Loucy (cell line): ENCODE data around the gene TMTC2.

Experiments
- H2AFZ ChIP-seq: fragments of 200-600 bp; sonication (generic); 2 replicates; pipeline ENCODE4 v1.6.0; 2016; ENCODE audit warnings: antibody characterized with exemption, mild to moderate bottlenecking, low read length, moderate library complexity
- H3F3A ChIP-seq: fragments of 200-600 bp; 2 replicates; pipeline ENCODE4 v1.6.0; 2016; ENCODE audit warnings: antibody characterized with exemption, low read depth, mild to moderate bottlenecking
- H3K27me3 ChIP-seq: fragments of 200-600 bp; sonication (generic); 2 replicates; pipeline ENCODE4 v1.6.1; 2014; ENCODE audit warnings: low read length, mild to moderate bottlenecking; ENCODE audit not compliant: insufficient read depth, poor library complexity, severe bottlenecking
- H3K36me3 ChIP-seq: fragments of 200-600 bp; sonication (generic); 2 replicates; pipeline ENCODE4 v1.6.1; 2016; ENCODE audit warnings: low read length; ENCODE audit not compliant: insufficient read depth
- H3K4me1 ChIP-seq: fragments of 200-600 bp; sonication (generic); 2 replicates; pipeline ENCODE4 v1.5.1; 2014; ENCODE audit warnings: low read length, mild to moderate bottlenecking; ENCODE audit not compliant: insufficient read depth, poor library complexity, severe bottlenecking
- H3K4me2 ChIP-seq: fragments of 200-600 bp; sonication (generic); 2 replicates; pipeline ENCODE4 v1.6.0; 2014; ENCODE audit warnings: antibody characterized with exemption, low read length, low read depth, mild to moderate bottlenecking; ENCODE audit not compliant: poor library complexity, severe bottlenecking
- H3K4me3 ChIP-seq: fragments of 200-600 bp; sonication (generic); 2 replicates; pipeline ENCODE4 v1.5.1; 2014; ENCODE audit warnings: low read length, mild to moderate bottlenecking, mixed read lengths; ENCODE audit not compliant: poor library complexity, severe bottlenecking
- H3K79me2 ChIP-seq: fragments of 200-600 bp; sonication (generic); 2 replicates; pipeline ENCODE4 v1.6.1; 2014; ENCODE audit warnings: low read length; ENCODE audit not compliant: insufficient read depth
- H3K9ac ChIP-seq: fragments of 200-600 bp; sonication (generic); 2 replicates; pipeline ENCODE4 v1.6.0; 2014; ENCODE audit warnings: mild to moderate bottlenecking, low read depth, low read length, moderate library complexity; ENCODE audit not compliant: poor library complexity, severe bottlenecking
- H3K9me2 ChIP-seq: fragments of 200-600 bp; sonication (generic); replicated peaks from 2 replicates; pipeline ENCODE4 v1.6.1; 2016; ENCODE audit warnings: low read depth, low read length, mixed read lengths
- H3K9me3 ChIP-seq: fragments of 200-600 bp; sonication (generic); 2 replicates; pipeline ENCODE4 v1.6.1; 2014; ENCODE audit warnings: mild to moderate bottlenecking, antibody characterized with exemption, low read length, low read depth; ENCODE audit not compliant: insufficient read depth
- H4K20me1 ChIP-seq: fragments of 200-600 bp; sonication (generic); 2 replicates; pipeline ENCODE4 v1.6.0; 2014; ENCODE audit warnings: antibody characterized with exemption, low read length, mild to moderate bottlenecking; ENCODE audit not compliant: insufficient read depth, poor library complexity, severe bottlenecking
- CTCF ChIP-seq: fragments of 200-600 bp; sonication (generic); conservative IDR thresholded peaks from 2 replicates; pipeline ENCODE4 v1.5.1; 2014; ENCODE audit warnings: mild to moderate bottlenecking, antibody characterized with exemption, low read length
- EZH2phosphoT487 ChIP-seq: fragments of 200-600 bp; IDR thresholded peaks from 2 replicates; pipeline ENCODE4 v1.6.1; 2018; ENCODE audit warnings: antibody characterized with exemption, mild to moderate bottlenecking, moderate library complexity, borderline replicate concordance

TMTC2 gene

GRCh38 chr12:82687021-82688011, 610 bp downstream of the TMTC2 start:
- H3K36me3 ChIP-seq = no peaks in the 10 kb centered on the region
- TF ChIP-seq CTCF = no peak
- no peak for TF ChIP-seq EZH2phosphoT487
- H3K4me2 ChIP-seq = no peak overlapping the region
- H3K27me3 ChIP-seq = no peaks in the 10 kb centered on the region
- no peaks in the 10 kb centered on the region for H3K9me2 ChIP-seq
- no peaks in the 10 kb centered on the region for H4K20me1 ChIP-seq
- no peaks in the 10 kb centered on the region for H3F3A ChIP-seq
- H3K79me2 ChIP-seq = no peaks in the 10 kb centered on the region
- H3K9ac ChIP-seq = no peak overlapping the region
- no peak overlapping the region for H3K4me3 ChIP-seq
- no peaks in the 10 kb centered on the region for H3K9me3 ChIP-seq
- H2AFZ ChIP-seq = no peak overlapping the region
- H3K4me1 ChIP-seq = no peaks in the 10 kb centered on the region

- H3K79me2 ChIP-seq = no peaks in the 10 kb centered on the region
- H3K9me3 ChIP-seq = no peaks in the 10 kb centered on the region
- H3K9me2 ChIP-seq = no peaks in the 10 kb centered on the region
- TF ChIP-seq EZH2phosphoT487 (no peak), CTCF (no peak)
- no peak overlapping the region for H3K4me3 ChIP-seq
- H4K20me1 ChIP-seq = no peaks in the 10 kb centered on the region
- H3K4me2 ChIP-seq = no peak overlapping the region
- no peak overlapping the region for H3K9ac ChIP-seq
- no peaks in the 10 kb centered on the region for H3F3A ChIP-seq
- no peaks in the 10 kb centered on the region for H3K36me3 ChIP-seq
- no peaks in the 10 kb centered on the region for H3K27me3 ChIP-seq
- no peaks in the 10 kb centered on the region for H3K4me1 ChIP-seq
- H2AFZ ChIP-seq = no peak overlapping the region
These were observed 1.4 kb downstream of the TMTC2 start for GRCh38 chr12:82688035-82688501.

- Histone ChIP-seq H3K9ac (no peak overlapping the region), H2AFZ (no peak overlapping the region), H3K4me1 (no peaks in the 10 kb centered on the region), H3K9me3 (no peaks in the 10 kb centered on the region), H3K79me2 (no peaks in the 10 kb centered on the region), H3F3A (no peaks in the 10 kb centered on the region), H3K36me3 (no peaks in the 10 kb centered on the region), H3K9me2 (no peaks in the 10 kb centered on the region), H4K20me1 (no peaks in the 10 kb centered on the region), H3K4me2 (no peak overlapping the region), H3K27me3 (no peaks in the 10 kb centered on the region), H3K4me3 (no peak overlapping the region)
- TF ChIP-seq CTCF = no peak
- TF ChIP-seq EZH2phosphoT487 = no peak
These were observed 1.9 kb downstream of the TMTC2 start for GRCh38 chr12:82688596-82688995.
